Stimulated activated CD8-positive, alpha-beta memory T cell treated with anti-CD3 and anti-CD28 coated beads, Interleukin-15, amount 100 ng/mL, for 48 hours (primary cell): ENCODE results near the gene OR2G6.
"Not testable (repeated sequence)": the region's sequence is repeated elsewhere in the genome, so short reads cannot be mapped to it uniquely, and the experiment has no call there.

Experiments used
- DNase-seq, 2 donors: peaks; one replicate each; pipeline ENCODE4 v3.0.0-alpha.2; 2020; ENCODE audit warnings: low read depth in 2 of 2

Gene OR2G6

GRCh38 chr1:248507773-248508172 lies at the start of gene OR2G6:
OR2G6 (plus strand) TSS chr1:248508073; CDS start chr1:248521647, 13,574 bp downstream.
- not testable (repeated sequence) for DNase-seq

GRCh38 chr1:248459117-248459516 lies 48.8 kb upstream of the OR2G6 start:
- not testable (repeated sequence) for DNase-seq

GRCh38 chr1:248471154-248471553 lies 36.7 kb upstream of the OR2G6 start:
- DNase-seq, result no peak

GRCh38 chr1:248472111-248472510 lies 35.8 kb upstream of the OR2G6 start:
- not testable (repeated sequence) for DNase-seq

DNA sequence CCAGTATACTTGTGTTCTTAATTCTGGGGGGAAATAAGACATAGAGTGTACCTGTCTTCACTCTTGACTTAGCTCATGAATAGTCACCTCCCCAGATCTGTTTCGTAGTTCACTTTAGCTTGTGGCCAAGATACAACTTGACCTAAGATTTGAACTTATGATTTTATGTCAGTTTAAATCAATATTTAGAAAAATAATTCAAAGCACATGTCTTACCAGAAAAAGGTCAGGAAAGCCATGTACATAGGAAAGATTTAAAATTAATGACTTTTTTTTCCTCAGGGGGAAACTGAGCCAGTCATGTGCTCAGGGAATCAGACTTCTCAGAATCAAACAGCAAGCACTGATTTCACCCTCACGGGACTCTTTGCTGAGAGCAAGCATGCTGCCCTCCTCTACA lies 34.8 kb upstream of the OR2G6 start, which contains the start of gene OR2T3:
Gene OR2T3 (plus strand): TSS at position 301 of the 400 bp plus-strand sequence. CDS start 0 bp downstream, at position 301.
- not testable (repeated sequence) for DNase-seq

- DNase-seq, result not testable (repeated sequence)
These were observed 32.2 kb upstream of the OR2G6 start for GRCh38 chr1:248475660-248476059.

DNA sequence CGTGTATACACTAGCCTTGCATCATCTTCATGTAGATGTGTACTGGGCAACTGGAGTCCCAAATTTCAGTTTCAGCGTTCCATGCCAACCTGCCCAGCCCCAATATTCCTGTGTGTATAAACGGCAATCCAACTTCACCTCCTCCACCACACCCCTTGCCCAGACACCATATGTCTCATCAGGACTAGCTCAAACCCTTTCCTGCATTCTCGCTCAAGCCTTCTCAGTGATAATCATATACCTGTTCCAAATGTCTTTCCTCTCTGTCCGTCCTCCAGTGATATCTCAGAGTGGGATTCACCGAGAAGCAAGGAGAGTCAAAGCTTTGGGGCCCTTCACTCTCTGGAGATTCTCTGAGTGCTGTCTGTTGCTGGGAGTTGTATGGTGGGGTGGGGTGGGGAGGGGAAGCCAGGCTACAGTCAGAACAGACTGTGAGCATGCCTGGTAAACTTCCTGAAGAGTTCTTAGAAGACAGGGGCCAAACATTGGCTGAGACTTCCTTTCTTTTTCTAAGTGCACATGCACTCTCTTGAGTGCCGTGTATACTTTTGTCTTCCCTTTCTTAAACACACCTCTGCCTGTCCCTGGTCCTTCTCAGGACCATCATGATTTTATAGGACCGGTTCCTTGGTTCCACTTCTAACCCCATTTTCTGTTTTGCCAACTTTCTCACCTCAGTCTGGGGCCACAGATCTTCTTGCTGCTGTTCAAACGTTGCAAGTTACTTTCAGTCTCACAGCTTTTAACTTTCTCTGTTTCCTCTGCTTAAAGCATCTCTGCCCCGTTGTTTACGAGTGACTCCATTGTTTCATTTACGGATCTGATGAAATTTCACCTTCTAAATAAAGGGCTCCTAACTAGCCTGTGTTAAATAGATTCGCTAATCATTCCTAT lies 25.9 kb upstream of the OR2G6 start:
- DNase-seq, result not testable (repeated sequence)

DNA sequence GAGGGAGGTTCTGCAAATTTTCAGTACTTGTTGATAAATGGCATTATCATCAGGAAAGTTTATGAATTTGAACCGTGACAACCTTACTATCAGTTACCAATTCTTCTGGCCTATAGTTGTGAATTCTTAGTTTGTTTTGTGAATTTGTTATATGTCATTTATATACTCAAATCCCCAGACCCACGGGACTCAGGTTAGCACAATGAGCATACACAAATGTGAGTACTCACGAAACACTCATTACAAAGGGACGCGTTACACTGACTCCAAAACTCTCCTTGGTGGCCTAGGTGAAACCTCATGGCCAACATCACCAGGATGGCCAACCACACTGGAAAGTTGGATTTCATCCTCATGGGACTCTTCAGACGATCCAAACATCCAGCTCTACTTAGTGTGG lies 19.6 kb upstream of the OR2G6 start, which contains the start of gene OR2T5:
Gene OR2T5 (plus strand): TSS at position 301 of the 400 bp plus-strand sequence. CDS start 0 bp downstream, at position 301.
- not testable (repeated sequence) for DNase-seq

DNA sequence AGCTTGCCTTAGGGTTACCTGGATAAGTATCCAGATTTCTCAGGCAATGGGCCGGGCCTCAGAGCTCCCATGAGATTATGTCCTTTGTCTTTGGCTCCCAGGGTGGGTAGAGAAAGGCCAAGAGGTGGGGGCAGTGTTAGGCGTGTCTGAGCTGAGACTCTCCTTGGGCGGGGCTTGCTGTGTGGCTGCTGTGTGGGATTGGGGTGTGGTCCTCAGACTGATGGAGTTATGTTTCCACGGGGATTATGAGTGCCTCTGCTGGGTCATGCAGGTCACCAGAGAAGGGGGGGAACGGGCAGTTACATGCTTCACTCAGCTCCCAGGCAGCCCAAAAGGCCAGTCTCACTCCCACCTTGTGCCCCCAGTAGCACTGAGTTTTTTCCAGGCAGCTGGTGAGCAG lies 11.2 kb upstream of the OR2G6 start:
- DNase-seq, result not testable (repeated sequence)

- DNase-seq, result not testable (repeated sequence)
These were observed 7.4 kb upstream of the OR2G6 start for GRCh38 chr1:248500305-248501035.

DNA sequence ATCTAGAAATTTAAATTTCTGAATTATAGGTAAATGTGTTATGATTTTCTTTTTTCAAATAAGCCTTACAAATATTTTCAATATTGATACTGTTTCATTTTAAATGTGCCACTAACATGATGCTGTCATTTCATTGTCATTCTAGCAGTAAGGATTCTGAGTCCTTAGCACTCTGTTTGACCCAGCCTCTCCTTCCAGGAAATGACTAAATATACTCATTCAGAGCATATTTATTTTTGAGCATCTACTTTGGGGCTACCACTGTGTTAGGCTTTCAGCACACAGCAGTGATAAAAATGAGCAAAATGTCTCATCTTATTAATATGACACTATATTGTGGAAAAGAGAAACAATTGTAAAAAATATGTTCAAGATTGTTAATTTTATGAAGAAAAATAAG lies 2.3 kb downstream of the OR2G6 start:
- not testable (repeated sequence) for DNase-seq

DNA sequence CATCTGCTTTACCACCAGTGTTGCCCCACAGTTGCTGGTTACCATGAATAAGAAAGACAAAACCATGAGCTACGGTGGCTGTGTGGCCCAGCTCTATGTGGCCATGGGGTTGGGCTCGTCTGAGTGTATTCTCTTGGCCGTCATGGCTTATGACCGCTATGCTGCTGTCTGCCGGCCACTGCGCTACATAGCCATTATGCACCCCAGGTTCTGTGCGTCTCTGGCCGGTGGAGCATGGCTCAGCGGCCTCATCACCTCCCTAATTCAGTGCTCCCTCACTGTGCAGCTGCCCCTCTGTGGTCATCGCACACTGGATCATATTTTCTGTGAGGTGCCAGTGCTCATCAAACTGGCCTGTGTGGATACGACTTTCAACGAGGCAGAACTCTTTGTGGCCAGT lies 14.0 kb downstream of the OR2G6 start:
- no peak for DNase-seq

DNA sequence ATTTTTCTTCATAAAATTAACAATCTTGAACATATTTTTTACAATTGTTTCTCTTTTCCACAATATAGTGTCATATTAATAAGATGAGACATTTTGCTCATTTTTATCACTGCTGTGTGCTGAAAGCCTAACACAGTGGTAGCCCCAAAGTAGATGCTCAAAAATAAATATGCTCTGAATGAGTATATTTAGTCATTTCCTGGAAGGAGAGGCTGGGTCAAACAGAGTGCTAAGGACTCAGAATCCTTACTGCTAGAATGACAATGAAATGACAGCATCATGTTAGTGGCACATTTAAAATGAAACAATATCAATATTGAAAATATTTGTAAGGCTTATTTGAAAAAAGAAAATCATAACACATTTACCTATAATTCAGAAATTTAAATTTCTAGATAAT lies 29.6 kb downstream of the OR2G6 start:
- DNase-seq, result not testable (repeated sequence)

- DNase-seq, result not testable (repeated sequence)
These were observed 39.5 kb downstream of the OR2G6 start for GRCh38 chr1:248547383-248547782.

DNA sequence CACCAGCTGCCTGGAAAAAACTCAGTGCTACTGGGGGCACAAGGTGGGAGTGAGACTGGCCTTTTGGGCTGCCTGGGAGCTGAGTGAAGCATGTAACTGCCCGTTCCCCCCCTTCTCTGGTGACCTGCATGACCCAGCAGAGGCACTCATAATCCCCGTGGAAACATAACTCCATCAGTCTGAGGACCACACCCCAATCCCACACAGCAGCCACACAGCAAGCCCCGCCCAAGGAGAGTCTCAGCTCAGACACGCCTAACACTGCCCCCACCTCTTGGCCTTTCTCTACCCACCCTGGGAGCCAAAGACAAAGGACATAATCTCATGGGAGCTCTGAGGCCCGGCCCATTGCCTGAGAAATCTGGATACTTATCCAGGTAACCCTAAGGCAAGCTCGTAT lies 43.2 kb downstream of the OR2G6 start:
- not testable (repeated sequence) for DNase-seq

DNA sequence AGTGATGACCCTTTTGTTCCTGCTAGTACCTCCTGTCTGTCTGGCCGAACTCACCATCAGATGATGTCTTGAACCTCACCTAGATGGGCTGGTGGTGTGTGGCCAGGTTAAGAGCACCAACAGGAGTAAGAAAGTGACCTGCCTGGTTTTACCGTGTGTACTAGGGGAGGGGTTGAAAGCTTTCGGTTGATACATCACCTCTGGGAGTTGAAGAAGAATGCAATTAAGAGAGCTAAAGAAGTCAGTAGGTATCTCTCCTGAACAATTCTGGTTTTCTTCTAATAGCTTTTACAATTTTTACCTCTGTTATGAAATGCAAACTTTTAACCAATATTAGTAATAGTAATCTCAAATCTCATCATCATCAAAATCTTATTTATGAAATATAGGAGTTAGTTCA lies 54.8 kb downstream of the OR2G6 start, which contains the start of gene OR2T29:
Gene OR2T29 (minus strand): TSS at position 101 of the 400 bp plus-strand sequence. CDS start 3,281 bp downstream, outside the sequence.
- not testable (repeated sequence) for DNase-seq

DNA sequence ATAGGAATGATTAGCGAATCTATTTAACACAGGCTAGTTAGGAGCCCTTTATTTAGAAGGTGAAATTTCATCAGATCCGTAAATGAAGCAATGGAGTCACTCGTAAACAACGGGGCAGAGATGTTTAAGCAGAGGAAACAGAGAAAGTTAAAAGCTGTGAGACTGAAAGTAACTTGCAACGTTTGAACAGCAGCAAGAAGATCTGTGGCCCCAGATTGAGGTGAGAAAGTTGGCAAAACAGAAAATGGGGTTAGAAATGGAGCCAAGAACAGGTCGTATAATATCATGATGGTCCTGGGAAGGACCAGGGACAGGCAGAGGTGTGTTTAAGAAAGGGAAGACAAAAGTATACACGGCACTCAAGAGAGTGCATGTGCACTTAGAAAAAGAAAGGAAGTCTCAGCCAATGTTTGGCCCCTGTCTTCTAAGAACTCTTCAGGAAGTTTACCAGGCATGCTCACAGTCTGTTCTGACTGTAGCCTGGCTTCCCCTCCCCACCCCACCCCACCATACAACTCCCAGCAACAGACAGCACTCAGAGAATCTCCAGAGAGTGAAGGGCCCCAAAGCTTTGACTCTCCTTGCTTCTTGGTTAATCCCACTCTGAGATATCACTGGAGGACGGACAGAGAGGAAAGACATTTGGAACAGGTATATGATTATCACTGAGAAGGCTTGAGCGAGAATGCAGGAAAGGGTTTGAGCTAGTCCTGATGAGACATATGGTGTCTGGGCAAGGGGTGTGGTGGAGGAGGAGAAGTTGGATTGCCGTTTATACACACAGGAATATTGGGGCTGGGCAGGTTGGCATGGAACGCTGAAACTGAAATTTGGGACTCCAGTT lies 57.9 kb downstream of the OR2G6 start:
- not testable (repeated sequence) for DNase-seq

- DNase-seq, result not testable (repeated sequence)
These were observed 61.2 kb downstream of the OR2G6 start for GRCh38 chr1:248569049-248569448.

- not testable (repeated sequence) for DNase-seq
These were observed 62.9 kb downstream of the OR2G6 start for GRCh38 chr1:248570811-248571210.

GRCh38 chr1:248572049-248572448 lies 64.2 kb downstream of the OR2G6 start:
- DNase-seq, result not testable (repeated sequence)

DNA sequence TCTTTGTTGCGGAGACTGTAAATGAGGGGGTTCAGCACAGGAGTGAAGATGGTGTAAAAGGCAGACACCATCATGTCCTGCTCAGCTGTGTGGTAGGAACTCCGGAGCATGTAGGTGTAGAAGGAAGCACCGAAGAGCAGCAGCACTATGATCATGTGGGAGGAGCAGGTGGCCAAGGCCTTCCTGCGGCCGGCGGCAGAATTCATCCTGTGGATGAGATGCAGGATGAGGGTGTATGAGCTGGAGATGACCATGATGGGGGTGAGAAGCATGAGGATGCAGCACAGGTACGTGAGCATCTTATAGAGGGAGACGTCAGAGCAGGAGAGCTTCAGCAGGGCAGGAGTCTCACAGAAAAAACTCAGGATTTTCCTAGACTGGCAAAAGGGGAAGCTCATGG lies 66.0 kb downstream of the OR2G6 start:
- not testable (repeated sequence) for DNase-seq
